H1 (cell line): ENCODE results near the gene LLGL2. TPM values are rescaled to one million over a fixed set of nuclear protein-coding genes. Genes with fewer than 3 reads are reported as not detected.

Experiments
- CTCF ChIA-PET: fragments of 300-600 bp; sonication (Branson Sonifier 250); formaldehyde crosslinking; loops from one replicate; lab custom pipeline; 2021; ENCODE audit not compliant: partially characterized antibody; lab: Charles Lee
- POLR2A ChIA-PET: fragments of 300-600 bp; sonication (Branson Sonifier 250); formaldehyde crosslinking; loops from one replicate; lab custom pipeline; 2021; ENCODE audit warnings: inconsistent platforms; ENCODE audit not compliant: partially characterized antibody; lab: Charles Lee
- DNase-seq, 2 experiments: peaks; one replicate each; pipeline versions ENCODE4 v3.0.0 to v3.0.0-alpha.2; 2010 to 2022; ENCODE audit warnings: low spot score in 2 of 2, low read depth in 1 of 2, mixed read lengths in 1 of 2
- FAIRE-seq: peaks from 2 replicates; lab custom pipeline; 2011; peaks lifted over from hg19 to GRCh38; lab: Jason Lieb, UNC
- H2AFZ ChIP-seq: 2 replicates; pipeline ENCODE4 v1.8.1; 2012; ENCODE audit warnings: low read length, inconsistent platforms
- H2AK5ac ChIP-seq: 2 replicates; pipeline ENCODE4 v1.6.1; 2013; ENCODE audit warnings: low read depth, low read length
- H2BK120ac ChIP-seq: replicated peaks from 2 replicates; pipeline ENCODE3; 2013; ENCODE audit warnings: low read depth, low read length, inconsistent platforms
- H2BK12ac ChIP-seq: 2 replicates; pipeline ENCODE4 v1.6.1; 2013; ENCODE audit warnings: low read depth, low read length
- H2BK15ac ChIP-seq: 2 replicates; pipeline ENCODE4 v1.6.1; 2013; ENCODE audit warnings: low read length
- H2BK20ac ChIP-seq: 2 replicates; pipeline ENCODE4 v1.6.1; 2013; ENCODE audit warnings: low read length
- H2BK5ac ChIP-seq: 2 replicates; pipeline ENCODE4 v1.6.1; 2013; ENCODE audit warnings: low read depth, low read length
- H3K14ac ChIP-seq: 2 replicates; pipeline ENCODE4 v1.6.1; 2013; ENCODE audit warnings: inconsistent platforms; ENCODE audit not compliant: insufficient read length
- H3K18ac ChIP-seq: 2 replicates; pipeline ENCODE4 v1.6.1; 2013; ENCODE audit warnings: low read length; ENCODE audit errors: extremely low read depth
- H3K23ac ChIP-seq: 2 replicates; pipeline ENCODE4 v1.6.1; 2013; ENCODE audit warnings: inconsistent platforms; ENCODE audit not compliant: insufficient read length
- H3K23me2 ChIP-seq: 2 replicates; pipeline ENCODE4 v1.6.1; 2013; ENCODE audit warnings: low read depth, low read length
- H3K27ac ChIP-seq: 2 replicates; pipeline ENCODE4 v1.6.1; 2011; ENCODE audit warnings: low read depth, low read length, inconsistent platforms
- H3K27me3 ChIP-seq, 4 experiments: replicated peaks in 1 of 4; 1 replicate in 1 of 4; 2 replicates in 3 of 4; pipeline versions ENCODE4 v1.6.1 to v1.8.1; 2011 to 2013; ENCODE audit warnings: low read length in 3 of 4, mild to moderate bottlenecking in 3 of 4, inconsistent platforms in 2 of 4, mixed read lengths in 2 of 4, moderate library complexity in 1 of 4; ENCODE audit not compliant: control insufficient read depth in 3 of 4, insufficient read depth in 3 of 4; ENCODE audit errors: extremely low read depth in 1 of 4
- H3K36me3 ChIP-seq, 4 experiments: 2 replicates each; pipeline versions ENCODE4 v1.6.1 to v1.8.1; 2011 to 2013; ENCODE audit warnings: mild to moderate bottlenecking in 4 of 4, low read length in 3 of 4, moderate library complexity in 2 of 4, control low read depth in 1 of 4, inconsistent platforms in 1 of 4; ENCODE audit not compliant: insufficient read depth in 4 of 4, control insufficient read depth in 2 of 4
- H3K4ac ChIP-seq: replicated peaks from 2 replicates; pipeline ENCODE3; 2013; ENCODE audit warnings: low read length, low read depth, mixed read lengths, inconsistent platforms; ENCODE audit not compliant: insufficient read length
- H3K4me1 ChIP-seq, 4 experiments: replicated peaks in 1 of 4; 1 replicate in 1 of 4; 2 replicates in 3 of 4; pipeline versions ENCODE4 v1.6.1 to v1.8.1; 2011 to 2013; ENCODE audit warnings: low read length in 3 of 4, inconsistent platforms in 2 of 4, mixed read lengths in 1 of 4; ENCODE audit not compliant: insufficient read depth in 4 of 4, control insufficient read depth in 3 of 4
- H3K4me2 ChIP-seq, 2 experiments: 2 replicates each; pipeline versions ENCODE4 v1.6.1 to v1.8.1; 2011 to 2013; ENCODE audit warnings: low read depth in 2 of 2, low read length in 2 of 2, control low read depth in 1 of 2, inconsistent platforms in 1 of 2, mild to moderate bottlenecking in 1 of 2; ENCODE audit not compliant: insufficient read depth in 1 of 2
- H3K4me3 ChIP-seq, 4 experiments: fragments of 200-600, 300-600 bp in 1 of 4; sonication (generic), shearing (Covaris generic), sonication (Bioruptor Twin) in 1 of 4; 2 replicates each; pipeline versions ENCODE4 v1.5.1 to v1.8.1; 2011 to 2016; ENCODE audit warnings: low read length in 4 of 4, low read depth in 3 of 4, control low read depth in 2 of 4, inconsistent platforms in 2 of 4, mild to moderate bottlenecking in 2 of 4, mixed read lengths in 1 of 4, moderate library complexity in 1 of 4; ENCODE audit not compliant: insufficient read depth in 2 of 4; ENCODE audit errors: extremely low read depth in 1 of 4
- H3K56ac ChIP-seq: replicated peaks from 2 replicates; pipeline ENCODE3; 2013; ENCODE audit warnings: low read depth, mild to moderate bottlenecking, mixed read lengths, low read length, inconsistent platforms; ENCODE audit not compliant: insufficient read length
- H3K79me1 ChIP-seq: 2 replicates; pipeline ENCODE4 v1.6.1; 2013; ENCODE audit warnings: low read depth, low read length, control low read depth
- H3K79me2 ChIP-seq, 2 experiments: 2 replicates each; pipeline versions ENCODE4 v1.6.1 to v1.8.1; 2012 to 2013; ENCODE audit warnings: low read length in 2 of 2, mild to moderate bottlenecking in 2 of 2, inconsistent platforms in 1 of 2; ENCODE audit not compliant: insufficient read depth in 2 of 2, control insufficient read depth in 1 of 2
- H3K9ac ChIP-seq, 4 experiments: replicated peaks in 1 of 4; 1 replicate in 1 of 4; 2 replicates in 3 of 4; pipeline versions ENCODE4 v1.6.1 to v1.8.1; 2011 to 2013; ENCODE audit warnings: low read depth in 3 of 4, low read length in 3 of 4, control low read depth in 2 of 4, mild to moderate bottlenecking in 2 of 4, moderate library complexity in 2 of 4, inconsistent platforms in 1 of 4; ENCODE audit errors: extremely low read depth in 1 of 4
- H3K9me3 ChIP-seq, 2 experiments: 2 replicates each; pipeline versions ENCODE4 v1.6.1 to v1.8.1; 2012 to 2013; ENCODE audit warnings: mild to moderate bottlenecking in 2 of 2, moderate library complexity in 2 of 2, control low read depth in 1 of 2, inconsistent platforms in 1 of 2, low read depth in 1 of 2, low read length in 1 of 2, mixed read lengths in 1 of 2; ENCODE audit not compliant: insufficient read depth in 2 of 2
- H4K20me1 ChIP-seq, 2 experiments: replicated peaks in 1 of 2; 2 replicates each; pipeline versions ENCODE3 to v1.8.1; 2011 to 2013; ENCODE audit warnings: inconsistent platforms in 2 of 2, low read length in 2 of 2, mild to moderate bottlenecking in 1 of 2; ENCODE audit not compliant: insufficient read depth in 2 of 2, control insufficient read depth in 1 of 2
- H4K5ac ChIP-seq: 2 replicates; pipeline ENCODE4 v1.6.1; 2013; ENCODE audit warnings: low read length, low read depth, mixed read lengths, inconsistent platforms; ENCODE audit not compliant: insufficient read length
- H4K8ac ChIP-seq: 2 replicates; pipeline ENCODE4 v1.8.0; 2013; ENCODE audit warnings: mild to moderate bottlenecking, moderate library complexity, low read length, inconsistent platforms; ENCODE audit not compliant: insufficient read depth; ENCODE audit errors: extremely low read depth
- H4K91ac ChIP-seq: replicated peaks from 2 replicates; pipeline ENCODE3; 2013; ENCODE audit warnings: low read length, mixed read lengths, inconsistent platforms; ENCODE audit not compliant: insufficient read length
- SIX5 ChIP-seq: IDR thresholded peaks from 2 replicates; pipeline ENCODE4 v1.6.1; 2011; ENCODE audit warnings: mild to moderate bottlenecking, low read depth, low read length
- TCF12 ChIP-seq: IDR thresholded peaks from 2 replicates; pipeline ENCODE4 v1.6.1; 2011; ENCODE audit warnings: low read depth, mild to moderate bottlenecking, low read length
- WGBS, 2 experiments: shearing (Covaris generic) in 1 of 2; methylation state at CpG; one replicate each; pipeline versions ENCODE4 v1.1.6 to v1.1.7; 2013 to 2015; ENCODE audit warnings: low lambda C conversion rate in 2 of 2, mixed read lengths in 2 of 2, inconsistent platforms in 1 of 2, low coverage in 1 of 2, missing lambda C conversion rate in 1 of 2; ENCODE audit not compliant: insufficient replicate concordance in 2 of 2, insufficient coverage in 1 of 2, insufficient read length in 1 of 2; ENCODE audit errors: extremely low coverage in 1 of 2, missing lambda C conversion rate in 1 of 2; 5-methylcytosine and 5-hydroxymethylcytosine counted together
- polyA plus RNA-seq, 7 experiments: library from polyadenylated mRNA; depleted of rRNA in 3 of 7; stranded (reverse) in 5 of 7; unstranded in 2 of 7; fragments of >200 nt in 5 of 7; fragments of 200-250 nt in 2 of 7; gene quantifications; 1 replicate in 5 of 7; 2 replicates in 1 of 7; 4 replicates in 1 of 7; pipeline versions ENCODE4 v1.2.1 to v1.2.3, GENCODE V29; 2011 to 2013; ENCODE audit warnings: missing spikeins in 2 of 7, mixed read lengths in 2 of 7
- total RNA-seq: library from RNA; stranded (reverse); fragmentation: NEBNext Ultra II Directional; extraction: Animal tissue kit (Norgen Biotek cat#: 25700); gene quantifications from 2 replicates; pipeline ENCODE4 v1.2.1, GENCODE V29; 2021

Gene LLGL2
- total and polyA plus RNA-seq, 2 of the 8 experiments (the other 6 are each of a cell fraction or from before 2014, with no cell fraction given) = 64.5 to 77.1 TPM

DNA sequence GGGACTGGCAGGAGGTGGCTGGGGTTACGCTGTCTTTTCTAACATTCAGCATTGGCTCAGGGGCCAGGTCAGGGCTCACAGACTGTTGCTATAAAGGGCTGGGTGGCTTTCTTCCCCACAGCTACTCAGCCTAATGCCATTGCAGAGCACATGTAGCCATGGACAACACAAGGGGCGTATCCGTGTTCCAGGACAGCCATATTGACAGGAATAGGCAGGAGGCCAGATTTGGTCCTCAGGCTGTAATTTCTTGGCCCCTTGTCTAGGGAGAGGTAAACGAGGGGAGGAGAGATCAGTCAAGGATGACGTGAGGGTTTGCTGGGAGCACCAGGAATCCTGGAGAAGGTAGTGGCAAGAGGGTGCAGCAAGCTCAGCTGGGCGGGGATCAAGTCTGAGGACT lies 40.9 kb downstream of the LLGL2 start:
- Histone ChIP-seq H3K79me1 (no peaks in the 10 kb centered on the region), H4K8ac (no peak overlapping the region), H3K79me2 (no peaks in the 10 kb centered on the region), H3K14ac (no peak overlapping the region), H3K4me1 (no peaks in the 10 kb centered on the region), H3K4me3 (no peak overlapping the region), H3K27ac (no peak overlapping the region), H3K4ac (no peak overlapping the region), H3K23me2 (no peaks in the 10 kb centered on the region), H2BK5ac (no peak overlapping the region; the same call in 1 of the 2 replicates), H2BK12ac (no peak overlapping the region), H3K18ac (no peak overlapping the region), H2BK15ac (no peak overlapping the region), H3K4me2 (no peak overlapping the region), H4K91ac (no peak overlapping the region), H4K5ac (no peak overlapping the region), H3K9me3 (no peaks in the 10 kb centered on the region), H2AK5ac (no peak overlapping the region), H2BK120ac (no peak overlapping the region), H3K36me3 (peaks cover 3 to 18% (median 14%) of the 10 kb centered on the region in 4 experiments), H2AFZ (no peak overlapping the region), H3K9ac (no peak overlapping the region), H3K27me3 (no peaks in the 10 kb centered on the region), H2BK20ac (no peak overlapping the region), H4K20me1 (peaks cover 1 to 2% of the 10 kb centered on the region in 2 experiments), H3K56ac (no peak overlapping the region), H3K23ac (no peak overlapping the region)
- TF ChIP-seq SIX5 (no peak), TCF12 (no peak)
- ChIA-PET CTCF (no interaction called here), POLR2A (interaction anchor here (0.6 kb wide), 1 partner anchor 13 kb away, joined by 4 read pairs; no protein-coding TSS in a partner anchor)
- FAIRE-seq = no peak
- DNase-seq = no peak
- WGBS, 2 experiments = 81% methylated on average over 6 of the region's 6 CpGs; no CpG with 5 or more reads in 1 of the 2 experiments
